B cell (primary cell): ENCODE results near the gene APOBEC3H. TPM values are rescaled to one million over a fixed set of nuclear protein-coding genes. Genes with fewer than 3 reads are reported as not detected.
"Not testable (repeated sequence)": the region's sequence is repeated elsewhere in the genome, so short reads cannot be mapped to it uniquely, and the experiment has no call there.

ENCODE experiments used
- ATAC-seq: fragments of 200-7000 bp; cut with Tn5 transposase; one replicate; pipeline ENCODE4 v1.10.0; 2021; ENCODE audit warnings: low read depth, mild to moderate bottlenecking, moderate number of reproducible peaks, moderate library complexity
- CTCF ChIA-PET: fragments of 350-600 bp; sonication (Branson Sonifier 250); formaldehyde crosslinking; loops from one replicate; lab custom pipeline; 2021; ENCODE audit warnings: antibody characterized with exemption, inconsistent platforms; lab: Charles Lee
- POLR2A ChIA-PET: fragments of 350-600 bp; sonication (Branson Sonifier 250); formaldehyde crosslinking; loops from one replicate; lab custom pipeline; 2021; ENCODE audit warnings: antibody characterized with exemption; lab: Charles Lee
- DNase-seq: peaks from one replicate; pipeline ENCODE4 v3.0.0; 2013
- H2AFZ ChIP-seq: 2 replicates; pipeline ENCODE4 v1.6.1; 2012; ENCODE audit warnings: mild to moderate bottlenecking, low read depth, low read length; ENCODE audit not compliant: insufficient read depth, poor library complexity, severe bottlenecking
- H3K27ac ChIP-seq, 2 donors: 1 replicate in 1 of 2; 2 replicates in 1 of 2; pipeline ENCODE4 v1.5.1; 2012 to 2013; ENCODE audit warnings: low read length in 2 of 2, mild to moderate bottlenecking in 2 of 2, moderate library complexity in 1 of 2
- H3K27me3 ChIP-seq, 4 experiments: fragments of 200-600 bp in 1 of 4; sonication (generic) in 1 of 4; replicated peaks in 1 of 4; 1 replicate in 2 of 4; 2 replicates in 2 of 4; pipeline versions ENCODE4 v1.6.1 to v1.7.0; 2013 to 2016; ENCODE audit warnings: low read length in 3 of 4, mild to moderate bottlenecking in 2 of 4, mixed read lengths in 1 of 4, moderate library complexity in 1 of 4; ENCODE audit not compliant: insufficient read depth in 4 of 4, control insufficient read depth in 3 of 4; ENCODE audit errors: control extremely low read depth in 1 of 4
- H3K36me3 ChIP-seq, 2 experiments: replicated peaks in 1 of 2; 1 replicate in 1 of 2; 2 replicates in 1 of 2; pipeline versions ENCODE4 v1.6.1 to v1.7.1; 2013; ENCODE audit warnings: low read length in 1 of 2; ENCODE audit not compliant: insufficient read depth in 2 of 2, control insufficient read depth in 1 of 2; ENCODE audit errors: control extremely low read depth in 1 of 2, extremely low read depth in 1 of 2
- H3K4me1 ChIP-seq, 2 donors: fragments of 200-600 bp in 1 of 2; sonication (generic) in 1 of 2; 1 replicate in 1 of 2; 2 replicates in 1 of 2; pipeline versions ENCODE4 v1.5.1 to v1.6.1; 2013 to 2017; ENCODE audit warnings: low read length in 2 of 2; ENCODE audit not compliant: control insufficient read depth in 2 of 2, insufficient read depth in 2 of 2
- H3K4me2 ChIP-seq: replicated peaks from 2 replicates; pipeline ENCODE3; 2012; ENCODE audit warnings: mild to moderate bottlenecking, low read depth, low read length; ENCODE audit not compliant: poor library complexity, severe bottlenecking
- H3K4me3 ChIP-seq, 5 experiments: fragments of 200-600 bp in 1 of 5; sonication (generic) in 1 of 5; 1 replicate in 3 of 5; 2 replicates in 2 of 5; pipeline versions ENCODE4 v1.5.1 to v1.7.0; 2011 to 2016; ENCODE audit warnings: low read length in 4 of 5, mild to moderate bottlenecking in 4 of 5, low read depth in 2 of 5, control low read depth in 1 of 5, moderate library complexity in 1 of 5; ENCODE audit not compliant: insufficient read depth in 1 of 5; ENCODE audit errors: control extremely low read depth in 1 of 5, extremely low read depth in 1 of 5
- H3K79me2 ChIP-seq: fragments of 200-600 bp; sonication (generic); one replicate; pipeline ENCODE4 v1.6.0; 2016; ENCODE audit warnings: low read length; ENCODE audit not compliant: control insufficient read depth, insufficient read depth
- H3K9ac ChIP-seq: fragments of 200-600 bp; sonication (generic); 2 replicates; pipeline ENCODE4 v1.6.1; 2017; ENCODE audit warnings: mild to moderate bottlenecking, low read length, moderate library complexity
- H3K9me3 ChIP-seq, 3 donors: one replicate each; pipeline versions ENCODE4 v1.6.1 to v1.7.1; 2013; ENCODE audit warnings: low read length in 2 of 3; ENCODE audit not compliant: control insufficient read depth in 2 of 3, insufficient read depth in 1 of 3; ENCODE audit errors: control extremely low read depth in 1 of 3
- H4K20me1 ChIP-seq: 2 replicates; pipeline ENCODE4 v1.6.0; 2012; ENCODE audit warnings: mild to moderate bottlenecking, low read length; ENCODE audit not compliant: insufficient read depth, control insufficient read depth, poor library complexity, severe bottlenecking
- H3K27ac Mint-ChIP-seq: one replicate; pipeline ENCODE4 v1.8.0; 2021; ENCODE audit warnings: mixed read lengths
- H3K27me3 Mint-ChIP-seq: one replicate; pipeline ENCODE4 v1.8.0; 2021; ENCODE audit warnings: mixed read lengths
- H3K4me1 Mint-ChIP-seq: one replicate; pipeline ENCODE4 v1.8.0; 2021; ENCODE audit warnings: mixed read lengths
- H3K4me3 Mint-ChIP-seq: one replicate; pipeline ENCODE4 v1.8.0; 2021; ENCODE audit warnings: mixed read lengths
- H3K9me3 Mint-ChIP-seq: one replicate; pipeline ENCODE4 v1.8.0; 2022; ENCODE audit warnings: mixed read lengths; ENCODE audit not compliant: insufficient read depth
- WGBS: methylation state at CpG from one replicate; pipeline ENCODE4 v1.1.5; 2013; ENCODE audit warnings: missing lambda C conversion rate; ENCODE audit not compliant: insufficient coverage; 5-methylcytosine and 5-hydroxymethylcytosine counted together
- intact Hi-C: fragments of 100-400 bp; cut with micrococcal nuclease; formaldehyde crosslinking; loops from one replicate; pipeline ENCODE4 v1.10.0; 2022
- polyA plus RNA-seq: library from polyadenylated mRNA; depleted of rRNA; stranded (reverse); fragments of >200 nt; gene quantifications from 2 replicates; pipeline ENCODE4 v1.2.3, GENCODE V29; 2012
- total RNA-seq, 2 donors: library from RNA; stranded (reverse); fragments of 120-200 nt in 1 of 2; gene quantifications; 1 replicate in 1 of 2; 2 replicates in 1 of 2; pipeline versions ENCODE4 v1.2.3 to v1.2.4, GENCODE V29; 2013 to 2022

The APOBEC3H gene
- total and polyA plus RNA-seq, 2 donors (not counting 1 experiment from before 2014, with no cell fraction given) = 0.59 to 1.4 TPM

DNA sequence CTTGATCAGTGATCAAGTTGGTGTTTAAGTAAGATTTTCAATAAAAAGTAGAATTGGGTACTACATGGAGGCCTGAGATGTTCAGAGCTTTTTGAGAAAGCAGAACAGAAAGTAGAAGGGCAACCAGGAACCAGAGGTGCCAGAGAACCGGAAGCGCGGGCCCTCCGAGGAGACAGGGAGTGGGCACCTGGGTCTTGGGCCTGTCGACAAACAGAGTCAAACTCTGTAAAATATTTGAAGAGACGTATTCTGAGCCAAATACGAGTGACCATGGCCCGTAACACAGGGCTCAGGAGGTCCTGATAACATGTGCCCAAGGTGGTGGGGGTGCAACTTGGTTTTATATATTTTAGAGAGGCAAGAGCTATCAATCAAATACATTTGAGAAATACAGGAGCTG, 33.1 kb upstream of the APOBEC3H start:
- CTCF ChIA-PET = interaction anchor here (0.6 to 1.8 kb wide), 4 partner anchors 16 to 89 kb away, joined by 3 to 5 read pairs (median 4); partner anchors contain the start of gene CBX7
- not testable (repeated sequence) for H3K36me3 ChIP-seq, H3K4me3 Mint-ChIP-seq

DNA sequence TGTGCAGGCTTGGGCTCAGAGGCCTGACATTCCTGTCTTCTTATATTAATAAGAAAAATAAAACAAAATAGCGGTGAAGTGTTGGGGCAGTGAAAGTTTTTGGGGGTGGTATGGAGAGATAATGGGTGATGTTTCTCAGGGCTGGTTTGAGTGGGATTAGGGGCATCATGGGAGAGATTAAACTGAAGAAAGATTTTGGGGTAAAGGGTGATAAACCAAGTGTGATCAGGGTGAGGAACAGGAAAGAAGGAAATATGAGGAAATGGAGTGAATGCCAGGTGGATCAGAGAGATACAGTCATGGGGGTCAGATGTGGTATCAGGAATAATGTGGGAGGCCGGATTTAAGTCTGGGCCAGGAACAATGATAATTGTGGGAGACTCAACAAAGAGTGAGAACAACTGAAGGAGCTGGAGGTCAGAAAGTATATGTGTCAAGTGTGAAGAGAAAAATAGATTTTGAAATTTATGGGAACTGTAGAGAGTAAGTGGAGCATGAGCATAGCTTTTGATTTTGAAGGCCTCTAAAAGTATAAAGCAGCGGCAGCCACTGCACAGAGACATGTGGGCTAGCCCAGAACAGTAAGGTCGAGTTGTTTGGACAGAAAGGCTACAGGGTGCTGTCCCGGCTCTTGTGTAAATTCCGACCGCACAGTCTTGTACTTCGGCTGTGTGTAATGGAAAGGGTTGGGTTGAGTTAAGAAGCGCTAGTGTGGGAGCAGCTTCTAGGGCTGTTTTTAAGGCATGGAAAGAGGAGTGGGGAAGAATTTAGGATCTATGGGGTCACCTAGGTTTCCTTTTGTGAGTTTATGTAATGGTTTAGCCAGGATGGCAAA, 30.4 kb upstream of the APOBEC3H start:
- H3K9me3 Mint-ChIP-seq, H3K27ac Mint-ChIP-seq, H3K27me3 Mint-ChIP-seq, H3K4me3 Mint-ChIP-seq, H4K20me1 ChIP-seq, H2AFZ ChIP-seq, H3K27me3 ChIP-seq, H3K9me3 ChIP-seq: not testable (repeated sequence)
- DNase-seq (peak; percentile 41), ATAC-seq (peak; percentile 22)
- peak overlapping the region; percentile 76 for H3K4me2 ChIP-seq
- intact Hi-C loops = loop anchor here (1.0 to 2.0 kb wide), 4 partner anchors 26 to 52 kb away; partner anchors contain the start of genes APOBEC3C and APOBEC3F
- peaks cover 56% of the 10 kb centered on the region for H3K79me2 ChIP-seq
- ChIA-PET POLR2A (interaction anchor here (0.8 to 3.6 kb wide), 6 partner anchors 12 to 85 kb away, joined by 3 to 13 read pairs (median 4); partner anchors contain the start of gene CBX7), CTCF (interaction anchor here (0.9 to 1.9 kb wide), 5 partner anchors 22 to 63 kb away, joined by 3 to 7 read pairs (median 3); no protein-coding TSS in a partner anchor)
- H3K9ac ChIP-seq = peak overlapping the region; percentile 92
- H3K36me3 ChIP-seq = peaks cover 2 to 26% of the 10 kb centered on the region in 2 experiments
- H3K4me1 ChIP-seq = peaks cover 75 to 95% of the 10 kb centered on the region in 2 donors
- peak overlapping the region; percentile 83 to 99 (median 96) for H3K4me3 ChIP-seq
- 22% methylated on average over 8 of the region's 9 CpGs for WGBS
- peak overlapping the region; percentile 97 to 98 for H3K27ac ChIP-seq
- H3K4me1 Mint-ChIP-seq = peaks cover 36% of the 10 kb centered on the region

More for the DNA sequence above, 33.1 kb upstream of the APOBEC3H start:
- H3K27ac Mint-ChIP-seq, H3K9me3 ChIP-seq, H3K27me3 ChIP-seq, H3K9ac ChIP-seq, H4K20me1 ChIP-seq, H3K9me3 Mint-ChIP-seq, intact Hi-C loops, H3K27me3 Mint-ChIP-seq, H2AFZ ChIP-seq: not testable (repeated sequence)
- peak overlapping the region; percentile 97 to 98 for H3K27ac ChIP-seq
- DNase-seq = peak; percentile 68
- WGBS = 0% methylated on average over 6 of the region's 8 CpGs
- ATAC-seq = peak; percentile 67
- peaks cover 38% of the 10 kb centered on the region for H3K79me2 ChIP-seq
- H3K4me1 ChIP-seq = peaks cover 72 to 87% of the 10 kb centered on the region in 2 donors
- peak overlapping the region in 1 of 5 experiments; percentile 16 for H3K4me3 ChIP-seq
- peaks cover 22% of the 10 kb centered on the region for H3K4me1 Mint-ChIP-seq
- POLR2A ChIA-PET = interaction anchor here (0.9 to 1.3 kb wide), 6 partner anchors 11 to 252 kb away, joined by 3 to 5 read pairs (median 4); partner anchors contain the start of gene CBX7
- H3K4me2 ChIP-seq = peak overlapping the region; percentile 50
